H1 (cell line): ENCODE measurements around the gene LRRC37B. TPM values are rescaled to one million over a fixed set of nuclear protein-coding genes. Genes with fewer than 3 reads are reported as not detected.
A peak's percentile ranks its signal among the peaks of the same experiment; 100 is the strongest.
"Not testable (repeated sequence)": the region's sequence is repeated elsewhere in the genome, so short reads cannot be mapped to it uniquely, and the experiment has no call there.

Source experiments
- CTCF ChIA-PET: fragments of 300-600 bp; sonication (Branson Sonifier 250); formaldehyde crosslinking; loops from one replicate; lab custom pipeline; 2021; ENCODE audit not compliant: partially characterized antibody; lab: Charles Lee
- POLR2A ChIA-PET: fragments of 300-600 bp; sonication (Branson Sonifier 250); formaldehyde crosslinking; loops from one replicate; lab custom pipeline; 2021; ENCODE audit warnings: inconsistent platforms; ENCODE audit not compliant: partially characterized antibody; lab: Charles Lee
- DNase-seq, 2 experiments: peaks; one replicate each; pipeline versions ENCODE4 v3.0.0 to v3.0.0-alpha.2; 2010 to 2022; ENCODE audit warnings: low spot score in 2 of 2, low read depth in 1 of 2, mixed read lengths in 1 of 2
- FAIRE-seq: peaks from 2 replicates; lab custom pipeline; 2011; peaks lifted over from hg19 to GRCh38; lab: Jason Lieb, UNC
- H2AFZ ChIP-seq: 2 replicates; pipeline ENCODE4 v1.8.1; 2012; ENCODE audit warnings: low read length, inconsistent platforms
- H2AK5ac ChIP-seq: 2 replicates; pipeline ENCODE4 v1.6.1; 2013; ENCODE audit warnings: low read depth, low read length
- H2BK120ac ChIP-seq: replicated peaks from 2 replicates; pipeline ENCODE3; 2013; ENCODE audit warnings: low read depth, low read length, inconsistent platforms
- H2BK12ac ChIP-seq: 2 replicates; pipeline ENCODE4 v1.6.1; 2013; ENCODE audit warnings: low read depth, low read length
- H2BK15ac ChIP-seq: 2 replicates; pipeline ENCODE4 v1.6.1; 2013; ENCODE audit warnings: low read length
- H2BK20ac ChIP-seq: 2 replicates; pipeline ENCODE4 v1.6.1; 2013; ENCODE audit warnings: low read length
- H2BK5ac ChIP-seq: 2 replicates; pipeline ENCODE4 v1.6.1; 2013; ENCODE audit warnings: low read depth, low read length
- H3K14ac ChIP-seq: 2 replicates; pipeline ENCODE4 v1.6.1; 2013; ENCODE audit warnings: inconsistent platforms; ENCODE audit not compliant: insufficient read length
- H3K18ac ChIP-seq: 2 replicates; pipeline ENCODE4 v1.6.1; 2013; ENCODE audit warnings: low read length; ENCODE audit errors: extremely low read depth
- H3K23ac ChIP-seq: 2 replicates; pipeline ENCODE4 v1.6.1; 2013; ENCODE audit warnings: inconsistent platforms; ENCODE audit not compliant: insufficient read length
- H3K23me2 ChIP-seq: 2 replicates; pipeline ENCODE4 v1.6.1; 2013; ENCODE audit warnings: low read depth, low read length
- H3K27ac ChIP-seq: 2 replicates; pipeline ENCODE4 v1.6.1; 2011; ENCODE audit warnings: low read depth, low read length, inconsistent platforms
- H3K27me3 ChIP-seq, 4 experiments: replicated peaks in 1 of 4; 1 replicate in 1 of 4; 2 replicates in 3 of 4; pipeline versions ENCODE4 v1.6.1 to v1.8.1; 2011 to 2013; ENCODE audit warnings: low read length in 3 of 4, mild to moderate bottlenecking in 3 of 4, inconsistent platforms in 2 of 4, mixed read lengths in 2 of 4, moderate library complexity in 1 of 4; ENCODE audit not compliant: control insufficient read depth in 3 of 4, insufficient read depth in 3 of 4; ENCODE audit errors: extremely low read depth in 1 of 4
- H3K36me3 ChIP-seq, 4 experiments: 2 replicates each; pipeline versions ENCODE4 v1.6.1 to v1.8.1; 2011 to 2013; ENCODE audit warnings: mild to moderate bottlenecking in 4 of 4, low read length in 3 of 4, moderate library complexity in 2 of 4, control low read depth in 1 of 4, inconsistent platforms in 1 of 4; ENCODE audit not compliant: insufficient read depth in 4 of 4, control insufficient read depth in 2 of 4
- H3K4ac ChIP-seq: replicated peaks from 2 replicates; pipeline ENCODE3; 2013; ENCODE audit warnings: low read length, low read depth, mixed read lengths, inconsistent platforms; ENCODE audit not compliant: insufficient read length
- H3K4me1 ChIP-seq, 4 experiments: replicated peaks in 1 of 4; 1 replicate in 1 of 4; 2 replicates in 3 of 4; pipeline versions ENCODE4 v1.6.1 to v1.8.1; 2011 to 2013; ENCODE audit warnings: low read length in 3 of 4, inconsistent platforms in 2 of 4, mixed read lengths in 1 of 4; ENCODE audit not compliant: insufficient read depth in 4 of 4, control insufficient read depth in 3 of 4
- H3K4me2 ChIP-seq, 2 experiments: 2 replicates each; pipeline versions ENCODE4 v1.6.1 to v1.8.1; 2011 to 2013; ENCODE audit warnings: low read depth in 2 of 2, low read length in 2 of 2, control low read depth in 1 of 2, inconsistent platforms in 1 of 2, mild to moderate bottlenecking in 1 of 2; ENCODE audit not compliant: insufficient read depth in 1 of 2
- H3K4me3 ChIP-seq, 4 experiments: fragments of 200-600, 300-600 bp in 1 of 4; sonication (generic), shearing (Covaris generic), sonication (Bioruptor Twin) in 1 of 4; 2 replicates each; pipeline versions ENCODE4 v1.5.1 to v1.8.1; 2011 to 2016; ENCODE audit warnings: low read length in 4 of 4, low read depth in 3 of 4, control low read depth in 2 of 4, inconsistent platforms in 2 of 4, mild to moderate bottlenecking in 2 of 4, mixed read lengths in 1 of 4, moderate library complexity in 1 of 4; ENCODE audit not compliant: insufficient read depth in 2 of 4; ENCODE audit errors: extremely low read depth in 1 of 4
- H3K56ac ChIP-seq: replicated peaks from 2 replicates; pipeline ENCODE3; 2013; ENCODE audit warnings: low read depth, mild to moderate bottlenecking, mixed read lengths, low read length, inconsistent platforms; ENCODE audit not compliant: insufficient read length
- H3K79me1 ChIP-seq: 2 replicates; pipeline ENCODE4 v1.6.1; 2013; ENCODE audit warnings: low read depth, low read length, control low read depth
- H3K79me2 ChIP-seq, 2 experiments: 2 replicates each; pipeline versions ENCODE4 v1.6.1 to v1.8.1; 2012 to 2013; ENCODE audit warnings: low read length in 2 of 2, mild to moderate bottlenecking in 2 of 2, inconsistent platforms in 1 of 2; ENCODE audit not compliant: insufficient read depth in 2 of 2, control insufficient read depth in 1 of 2
- H3K9ac ChIP-seq, 4 experiments: replicated peaks in 1 of 4; 1 replicate in 1 of 4; 2 replicates in 3 of 4; pipeline versions ENCODE4 v1.6.1 to v1.8.1; 2011 to 2013; ENCODE audit warnings: low read depth in 3 of 4, low read length in 3 of 4, control low read depth in 2 of 4, mild to moderate bottlenecking in 2 of 4, moderate library complexity in 2 of 4, inconsistent platforms in 1 of 4; ENCODE audit errors: extremely low read depth in 1 of 4
- H3K9me3 ChIP-seq, 2 experiments: 2 replicates each; pipeline versions ENCODE4 v1.6.1 to v1.8.1; 2012 to 2013; ENCODE audit warnings: mild to moderate bottlenecking in 2 of 2, moderate library complexity in 2 of 2, control low read depth in 1 of 2, inconsistent platforms in 1 of 2, low read depth in 1 of 2, low read length in 1 of 2, mixed read lengths in 1 of 2; ENCODE audit not compliant: insufficient read depth in 2 of 2
- H4K20me1 ChIP-seq, 2 experiments: replicated peaks in 1 of 2; 2 replicates each; pipeline versions ENCODE3 to v1.8.1; 2011 to 2013; ENCODE audit warnings: inconsistent platforms in 2 of 2, low read length in 2 of 2, mild to moderate bottlenecking in 1 of 2; ENCODE audit not compliant: insufficient read depth in 2 of 2, control insufficient read depth in 1 of 2
- H4K5ac ChIP-seq: 2 replicates; pipeline ENCODE4 v1.6.1; 2013; ENCODE audit warnings: low read length, low read depth, mixed read lengths, inconsistent platforms; ENCODE audit not compliant: insufficient read length
- H4K8ac ChIP-seq: 2 replicates; pipeline ENCODE4 v1.8.0; 2013; ENCODE audit warnings: mild to moderate bottlenecking, moderate library complexity, low read length, inconsistent platforms; ENCODE audit not compliant: insufficient read depth; ENCODE audit errors: extremely low read depth
- H4K91ac ChIP-seq: replicated peaks from 2 replicates; pipeline ENCODE3; 2013; ENCODE audit warnings: low read length, mixed read lengths, inconsistent platforms; ENCODE audit not compliant: insufficient read length
- WGBS, 2 experiments: shearing (Covaris generic) in 1 of 2; methylation state at CpG; one replicate each; pipeline versions ENCODE4 v1.1.6 to v1.1.7; 2013 to 2015; ENCODE audit warnings: low lambda C conversion rate in 2 of 2, mixed read lengths in 2 of 2, inconsistent platforms in 1 of 2, low coverage in 1 of 2, missing lambda C conversion rate in 1 of 2; ENCODE audit not compliant: insufficient replicate concordance in 2 of 2, insufficient coverage in 1 of 2, insufficient read length in 1 of 2; ENCODE audit errors: extremely low coverage in 1 of 2, missing lambda C conversion rate in 1 of 2; 5-methylcytosine and 5-hydroxymethylcytosine counted together
- polyA plus RNA-seq, 7 experiments: library from polyadenylated mRNA; depleted of rRNA in 3 of 7; stranded (reverse) in 5 of 7; unstranded in 2 of 7; fragments of >200 nt in 5 of 7; fragments of 200-250 nt in 2 of 7; gene quantifications; 1 replicate in 5 of 7; 2 replicates in 1 of 7; 4 replicates in 1 of 7; pipeline versions ENCODE4 v1.2.1 to v1.2.3, GENCODE V29; 2011 to 2013; ENCODE audit warnings: missing spikeins in 2 of 7, mixed read lengths in 2 of 7
- total RNA-seq: library from RNA; stranded (reverse); fragmentation: NEBNext Ultra II Directional; extraction: Animal tissue kit (Norgen Biotek cat#: 25700); gene quantifications from 2 replicates; pipeline ENCODE4 v1.2.1, GENCODE V29; 2021

LRRC37B gene
- total and polyA plus RNA-seq, 2 of the 8 experiments (the other 6 are each of a cell fraction or from before 2014, with no cell fraction given), result 16.0 to 19.0 TPM

DNA sequence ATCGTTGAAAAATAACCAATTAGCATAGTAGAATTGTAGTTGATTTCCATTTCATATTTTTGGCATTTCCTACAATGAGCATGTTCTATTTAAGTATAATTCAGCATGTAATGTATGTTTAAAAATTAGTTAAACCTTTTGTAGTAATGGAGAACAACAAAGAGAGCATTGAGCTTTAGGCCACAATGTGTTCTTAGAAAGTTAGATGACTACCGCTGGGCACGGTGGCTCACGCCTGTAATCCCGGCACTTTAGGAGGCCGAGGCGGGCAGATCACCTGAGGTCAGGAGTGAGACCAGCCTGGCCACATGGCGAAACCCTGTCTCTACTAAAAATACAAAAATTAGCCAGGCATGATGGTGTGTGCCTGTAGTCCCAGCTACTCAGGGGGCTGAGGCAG, 93.1 kb downstream of the LRRC37B start:
- H3K79me1 ChIP-seq, H3K4ac ChIP-seq, H2AFZ ChIP-seq, H2BK12ac ChIP-seq, H2BK20ac ChIP-seq, H2BK15ac ChIP-seq, H3K4me2 ChIP-seq, H3K4me1 ChIP-seq, H4K91ac ChIP-seq, H3K18ac ChIP-seq, H3K4me3 ChIP-seq, H3K9me3 ChIP-seq, H4K20me1 ChIP-seq, H3K14ac ChIP-seq, H3K79me2 ChIP-seq, H3K56ac ChIP-seq, H2BK120ac ChIP-seq, H2AK5ac ChIP-seq, H3K23me2 ChIP-seq, H4K8ac ChIP-seq, H2BK5ac ChIP-seq, H3K27ac ChIP-seq, POLR2A ChIA-PET, H3K9ac ChIP-seq, H3K27me3 ChIP-seq, H4K5ac ChIP-seq, H3K23ac ChIP-seq, FAIRE-seq, H3K36me3 ChIP-seq: not testable (repeated sequence)
- CTCF ChIA-PET, result interaction anchor here (0.8 to 2.0 kb wide), 2 partner anchors 8 to 11 kb away, joined by 3 to 8 read pairs; no protein-coding TSS in a partner anchor
- peak in 1 of 2 experiments; percentile 39 for DNase-seq
- 95% methylated on average over 8 of the region's 8 CpGs; no CpG with 5 or more reads in 1 of the 2 experiments for WGBS, 2 experiments
